HepG2 (cell line): ENCODE results near the gene MYH7B. TPM values are rescaled to one million over a fixed set of nuclear protein-coding genes. Genes with fewer than 3 reads are reported as not detected.

Source experiments
- ATAC-seq: fragments of 200-7000 bp; cut with Tn5 transposase; 3 replicates; pipeline ENCODE4 v1.9.1; 2020; ENCODE audit warnings: mild to moderate bottlenecking, moderate library complexity
- BruUV-seq: library from RNA; stranded (reverse); fragments of 400-500 nt; replicated peaks from 2 replicates; lab custom pipeline; 2021; lab: Mats Ljungman, UMichigan
- CTCF ChIA-PET: fragments of 300-600 bp; formaldehyde crosslinking; extraction: SDS; loops from one replicate; lab custom pipeline; 2021; ENCODE audit warnings: low total read pairs, inconsistent platforms, low intra/inter-chr PET ratio; lab: Yijun Ruan, JAX
- POLR2A ChIA-PET: fragments of 350-600 bp; sonication (Branson Sonifier 250); formaldehyde crosslinking; loops from one replicate; lab custom pipeline; 2020; ENCODE audit warnings: antibody characterized with exemption, inconsistent platforms; lab: Yijun Ruan, JAX
- DNase-seq: peaks from one replicate; pipeline ENCODE4 v3.0.0-alpha.2; 2015; ENCODE audit warnings: low spot score
- FAIRE-seq: peaks from 3 replicates; lab custom pipeline; 2011; peaks lifted over from hg19 to GRCh38; lab: Jason Lieb, UNC
- H2AFZ ChIP-seq: one replicate; pipeline ENCODE4 v1.6.1; 2011; ENCODE audit warnings: low read length, inconsistent platforms
- H3K27ac ChIP-seq: fragments of 300-600 bp; 3 replicates; pipeline ENCODE4 v1.8.0; 2011; ENCODE audit warnings: mixed run types, mild to moderate bottlenecking, mixed read lengths, low read length, inconsistent platforms; ENCODE audit not compliant: insufficient read depth; ENCODE audit errors: extremely low read length
- H3K27me3 ChIP-seq, 2 experiments: fragments of 200-600 bp in 1 of 2; 2 replicates in 1 of 2; 3 replicates in 1 of 2; pipeline versions ENCODE4 v1.6.0 to v1.8.0; 2011; ENCODE audit warnings: low read length in 2 of 2, mild to moderate bottlenecking in 2 of 2, moderate library complexity in 2 of 2, inconsistent platforms in 1 of 2; ENCODE audit not compliant: insufficient read depth in 2 of 2, control insufficient read depth in 1 of 2
- H3K36me3 ChIP-seq, 2 experiments: fragments of 200-600 bp in 1 of 2; replicated peaks in 1 of 2; 2 replicates in 1 of 2; 3 replicates in 1 of 2; pipeline versions ENCODE4 v1.5.1 to v1.8.0; 2011; ENCODE audit warnings: low read length in 2 of 2, inconsistent platforms in 1 of 2; ENCODE audit not compliant: insufficient read depth in 2 of 2, control insufficient read depth in 1 of 2
- H3K4me1 ChIP-seq: 2 replicates; pipeline ENCODE4 v1.5.1; 2012; ENCODE audit warnings: low read length, inconsistent platforms; ENCODE audit not compliant: insufficient read depth
- H3K4me2 ChIP-seq: 2 replicates; pipeline ENCODE4 v1.6.0; 2011; ENCODE audit warnings: low read depth, low read length, inconsistent platforms
- H3K4me3 ChIP-seq, 3 experiments: fragments of 200-600 bp in 1 of 3; sonication (generic), shearing (Covaris generic) in 1 of 3; replicated peaks in 1 of 3; 2 replicates each; pipeline ENCODE4 v1.5.1; 2011 to 2016; ENCODE audit warnings: low read length in 3 of 3, inconsistent platforms in 2 of 3, low read depth in 2 of 3, mild to moderate bottlenecking in 2 of 3, control low read depth in 1 of 3, mixed read lengths in 1 of 3; ENCODE audit not compliant: insufficient read depth in 1 of 3
- H3K79me2 ChIP-seq: one replicate; pipeline ENCODE4 v1.6.1; 2011; ENCODE audit warnings: low read length, inconsistent platforms; ENCODE audit not compliant: insufficient read depth
- H3K9ac ChIP-seq: 2 replicates; pipeline ENCODE4 v1.6.0; 2011; ENCODE audit warnings: mild to moderate bottlenecking, low read depth, low read length, inconsistent platforms; ENCODE audit not compliant: insufficient read depth
- H3K9me3 ChIP-seq: 2 replicates; pipeline ENCODE4 v1.5.1; 2012; ENCODE audit warnings: mild to moderate bottlenecking, low read length
- H4K20me1 ChIP-seq: 2 replicates; pipeline ENCODE4 v1.6.0; 2011; ENCODE audit warnings: inconsistent platforms, mild to moderate bottlenecking, low read length, moderate library complexity; ENCODE audit not compliant: insufficient read depth
- CENPT ChIP-seq: sonication (generic); formaldehyde crosslinking; IDR thresholded peaks from 2 replicates; pipeline ENCODE4 v1.8.0; 2022; ENCODE audit warnings: low read depth, mild to moderate bottlenecking, moderate library complexity, missing genetic modification reagents
- NFATC3 ChIP-seq: sonication (generic); formaldehyde crosslinking; IDR thresholded peaks from 2 replicates; pipeline ENCODE4 v1.5.1; 2020; ENCODE audit warnings: mild to moderate bottlenecking, missing genetic modification reagents
- PRMT3 ChIP-seq: sonication (generic); formaldehyde crosslinking; IDR thresholded peaks from 2 replicates; pipeline ENCODE4 v1.8.1; 2022; ENCODE audit warnings: low read depth, mild to moderate bottlenecking, moderate library complexity, missing genetic modification reagents, borderline replicate concordance
- ZNF329 ChIP-seq: sonication (generic); formaldehyde crosslinking; IDR thresholded peaks from 2 replicates; pipeline ENCODE4 v1.9.0; 2021; ENCODE audit warnings: low read depth, mild to moderate bottlenecking, missing genetic modification reagents
- ZNF451 ChIP-seq: sonication (generic); formaldehyde crosslinking; IDR thresholded peaks from 2 replicates; pipeline ENCODE4 v1.5.0; 2020; ENCODE audit warnings: mild to moderate bottlenecking, missing genetic modification reagents
- ZNF607 ChIP-seq: sonication (generic); formaldehyde crosslinking; IDR thresholded peaks from 2 replicates; pipeline ENCODE4 v1.5.1; 2020; ENCODE audit warnings: missing genetic modification reagents, mild to moderate bottlenecking, borderline replicate concordance
- ZNF800 ChIP-seq: sonication (generic); formaldehyde crosslinking; IDR thresholded peaks from 2 replicates; pipeline ENCODE4 v1.4.0; 2020; ENCODE audit warnings: missing genetic modification reagents
- ZSCAN25 ChIP-seq: sonication (generic); formaldehyde crosslinking; IDR thresholded peaks from 2 replicates; pipeline ENCODE4 v1.8.0; 2022; ENCODE audit warnings: mild to moderate bottlenecking, missing genetic modification reagents
- in situ Hi-C: cut with HindIII; loops from 2 replicates; pipeline ENCODE4 v1.10.0; 2017; ENCODE audit warnings: low pct_unique_long_range_greater_than_20kb; ENCODE audit not compliant: extremely low pct_ligation_motif_present
- intact Hi-C: fragments of 100-400 bp; cut with micrococcal nuclease; formaldehyde crosslinking; loops from one replicate; pipeline ENCODE4 v1.10.0; 2022; ENCODE audit not compliant: unreplicated experiment
- polyA plus RNA-seq, 8 experiments: library from polyadenylated mRNA; depleted of rRNA in 3 of 8; stranded (reverse) in 7 of 8; unstranded in 1 of 8; fragments of >200 nt; fragmentation: Illumina TruSeq in 4 of 8; extraction: Trizol in 4 of 8; gene quantifications; 2 replicates each; pipeline versions ENCODE4 v1.2.1 to v1.2.3, GENCODE V29; 2011 to 2016; ENCODE audit warnings: low read depth in 4 of 8, missing spikeins in 1 of 8, mixed read lengths in 1 of 8; ENCODE audit not compliant: insufficient read depth in 1 of 8
- total RNA-seq, 5 experiments: library from RNA; depleted of rRNA; stranded (reverse); fragments of >200 nt; fragmentation: Illumina TruSeq; extraction: Trizol; gene quantifications; 2 replicates each; pipeline ENCODE4 v1.2.3, GENCODE V29; 2016; ENCODE audit warnings: low read depth in 1 of 5
- TF ChIP-seq, protein P1 (sequence below): IDR thresholded peaks from 2 replicates; pipeline ENCODE4 v1.6.1; 2016; ENCODE audit warnings: missing biosample characterization, missing genetic modification reagents, low read depth
- TF ChIP-seq, protein P2 (sequence below): sonication (generic); formaldehyde crosslinking; IDR thresholded peaks from 2 replicates; pipeline ENCODE4 v1.9.0; 2022; ENCODE audit warnings: missing genetic modification reagents, mild to moderate bottlenecking, borderline replicate concordance
- TF ChIP-seq, protein P3 (sequence below): sonication (generic); formaldehyde crosslinking; IDR thresholded peaks from 2 replicates; pipeline ENCODE4 v1.8.0; 2022; ENCODE audit warnings: mild to moderate bottlenecking, missing genetic modification reagents

The MYH7B gene
- total and polyA plus RNA-seq, 2 of the 13 experiments (the other 11 are each of a cell fraction or from before 2014, with no cell fraction given), result 0.05 to 0.20 TPM

GRCh38 chr20:34947336-34947735, 8.3 kb upstream of the MYH7B start (continued):
- no peak for TF ChIP-seq PRMT3
- no peak for TF ChIP-seq ZNF329 (CRISPR knock-in tag)
- TF ChIP-seq ZNF607 (CRISPR knock-in tag), result no peak
- no peak for TF ChIP-seq CENPT (CRISPR knock-in tag)
- no peak for TF ChIP-seq ZSCAN25 (CRISPR knock-in tag)
- no peak for TF ChIP-seq ZNF451 (CRISPR knock-in tag)
- no peak for TF ChIP-seq ZNF800 (CRISPR knock-in tag)

- Histone ChIP-seq H3K27ac (no peak overlapping the region), H3K36me3 (peaks cover 8 to 37% of the 10 kb centered on the region in 2 experiments; a peak in 4 of 5 replicates), H3K4me1 (peaks cover 23% of the 10 kb centered on the region), H3K9me3 (no peaks in the 10 kb centered on the region), H2AFZ (no peak overlapping the region), H3K4me3 (no peak overlapping the region), H3K9ac (no peak overlapping the region), H3K79me2 (no peaks in the 10 kb centered on the region), H3K27me3 (no peaks in the 10 kb centered on the region), H3K4me2 (no peak overlapping the region), H4K20me1 (no peaks in the 10 kb centered on the region)
- DNase-seq (no peak), FAIRE-seq (no peak), ATAC-seq (no peak)
- BruUV-seq, result no TSS peak
- CTCF ChIA-PET, result interaction anchor here (1.2 kb wide), 1 partner anchor 75 kb away, joined by 5 read pairs; no protein-coding TSS in a partner anchor
- TF ChIP-seq, protein P1, sequence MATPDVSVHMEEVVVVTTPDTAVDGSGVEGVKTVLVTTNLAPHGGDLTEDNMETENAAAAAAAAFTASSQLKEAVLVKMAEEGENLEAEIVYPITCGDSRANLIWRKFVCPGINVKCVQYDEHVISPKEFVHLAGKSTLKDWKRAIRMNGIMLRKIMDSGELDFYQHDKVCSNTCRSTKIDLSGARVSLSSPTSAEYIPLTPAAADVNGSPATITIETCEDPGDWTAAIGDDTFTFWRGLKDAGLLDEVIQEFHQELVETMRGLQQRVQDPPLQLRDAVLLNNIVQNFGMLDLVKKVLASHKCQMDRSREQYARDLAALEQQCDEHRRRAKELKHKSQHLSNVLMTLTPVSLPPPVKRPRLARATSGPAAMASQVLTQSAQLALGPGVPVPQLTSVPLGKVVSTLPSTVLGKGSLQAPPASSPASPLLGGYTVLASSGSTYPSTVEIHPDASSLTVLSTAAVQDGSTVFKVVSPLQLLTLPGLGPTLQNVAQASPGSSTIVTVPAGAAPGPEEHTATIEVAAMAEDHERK (CRISPR knock-in tag), result no peak
- TF ChIP-seq, protein P2, sequence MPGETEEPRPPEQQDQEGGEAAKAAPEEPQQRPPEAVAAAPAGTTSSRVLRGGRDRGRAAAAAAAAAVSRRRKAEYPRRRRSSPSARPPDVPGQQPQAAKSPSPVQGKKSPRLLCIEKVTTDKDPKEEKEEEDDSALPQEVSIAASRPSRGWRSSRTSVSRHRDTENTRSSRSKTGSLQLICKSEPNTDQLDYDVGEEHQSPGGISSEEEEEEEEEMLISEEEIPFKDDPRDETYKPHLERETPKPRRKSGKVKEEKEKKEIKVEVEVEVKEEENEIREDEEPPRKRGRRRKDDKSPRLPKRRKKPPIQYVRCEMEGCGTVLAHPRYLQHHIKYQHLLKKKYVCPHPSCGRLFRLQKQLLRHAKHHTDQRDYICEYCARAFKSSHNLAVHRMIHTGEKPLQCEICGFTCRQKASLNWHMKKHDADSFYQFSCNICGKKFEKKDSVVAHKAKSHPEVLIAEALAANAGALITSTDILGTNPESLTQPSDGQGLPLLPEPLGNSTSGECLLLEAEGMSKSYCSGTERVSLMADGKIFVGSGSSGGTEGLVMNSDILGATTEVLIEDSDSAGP (CRISPR knock-in tag), result no peak
- no peak for TF ChIP-seq NFATC3 (CRISPR knock-in tag)
- TF ChIP-seq, protein P3, sequence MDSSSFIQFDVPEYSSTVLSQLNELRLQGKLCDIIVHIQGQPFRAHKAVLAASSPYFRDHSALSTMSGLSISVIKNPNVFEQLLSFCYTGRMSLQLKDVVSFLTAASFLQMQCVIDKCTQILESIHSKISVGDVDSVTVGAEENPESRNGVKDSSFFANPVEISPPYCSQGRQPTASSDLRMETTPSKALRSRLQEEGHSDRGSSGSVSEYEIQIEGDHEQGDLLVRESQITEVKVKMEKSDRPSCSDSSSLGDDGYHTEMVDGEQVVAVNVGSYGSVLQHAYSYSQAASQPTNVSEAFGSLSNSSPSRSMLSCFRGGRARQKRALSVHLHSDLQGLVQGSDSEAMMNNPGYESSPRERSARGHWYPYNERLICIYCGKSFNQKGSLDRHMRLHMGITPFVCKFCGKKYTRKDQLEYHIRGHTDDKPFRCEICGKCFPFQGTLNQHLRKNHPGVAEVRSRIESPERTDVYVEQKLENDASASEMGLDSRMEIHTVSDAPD (CRISPR knock-in tag), result no peak
- intact Hi-C loops, result no loop called here
- in situ Hi-C loops, result no loop called here
- POLR2A ChIA-PET, result interaction anchor here (0.6 to 0.8 kb wide), 2 partner anchors 26 to 74 kb away, joined by 3 read pairs; no protein-coding TSS in a partner anchor
Observed at GRCh38 chr20:34948030-34948429, 7.6 kb upstream of the MYH7B start.
